A549 (cell line): Measurements from ENCODE around the gene THSD7A. TPM values are rescaled to one million over a fixed set of nuclear protein-coding genes. Genes with fewer than 3 reads are reported as not detected.

Experiments used
- ATAC-seq, 2 experiments: fragments of 200-7000 bp in 1 of 2; fragments of >200 bp in 1 of 2; cut with Nextera tagmentation in 1 of 2; cut with Tn5 transposase in 1 of 2; 3 replicates each; pipeline versions ENCODE4 v1.8.0 to v1.9.1; 2018 to 2020; ENCODE audit warnings: mild to moderate bottlenecking in 1 of 2, moderate library complexity in 1 of 2
- CTCF ChIA-PET: fragments of 300-600 bp; sonication (Branson Sonifier 250); formaldehyde crosslinking; extraction: SDS; loops from one replicate; lab custom pipeline; 2021; ENCODE audit warnings: antibody characterized with exemption, inconsistent platforms; lab: Yijun Ruan, JAX
- POLR2A ChIA-PET: fragments of 350-600 bp; formaldehyde crosslinking; extraction: SDS; loops from one replicate; lab custom pipeline; 2021; ENCODE audit warnings: antibody characterized with exemption, inconsistent platforms; lab: Yijun Ruan, JAX
- DNase-seq, 2 experiments: peaks; one replicate each; pipeline versions ENCODE4 v3.0.0 to v3.0.0-alpha.2; 2011 to 2016; ENCODE audit warnings: low read depth in 1 of 2, low spot score in 1 of 2
- FAIRE-seq: peaks from 2 replicates; lab custom pipeline; 2011; peaks lifted over from hg19 to GRCh38; lab: Jason Lieb, UNC
- H3K27ac ChIP-seq, 2 experiments: fragments of >200 bp; sonication (Bioruptor Twin); formaldehyde crosslinking; 3 replicates each; pipeline ENCODE4 v1.5.1; 2016 to 2017
- H3K4me1 ChIP-seq: fragments of >200 bp; sonication (Bioruptor Twin); formaldehyde crosslinking; 3 replicates; pipeline ENCODE4 v1.6.1; 2016
- H3K4me2 ChIP-seq: fragments of >200 bp; sonication (Bioruptor Twin); formaldehyde crosslinking; 3 replicates; pipeline ENCODE4 v1.6.1; 2016
- H3K4me3 ChIP-seq: fragments of >200 bp; sonication (Bioruptor Twin); formaldehyde crosslinking; 3 replicates; pipeline ENCODE4 v1.5.1; 2016
- H3K9me3 ChIP-seq: fragments of >200 bp; sonication (Bioruptor Twin); formaldehyde crosslinking; 3 replicates; pipeline ENCODE4 v1.6.1; 2016
- CBX2 ChIP-seq: fragments of 200-600 bp; sonication (generic); IDR thresholded peaks from 2 replicates; pipeline ENCODE4 v1.6.1; 2016; ENCODE audit warnings: low read depth, mild to moderate bottlenecking, borderline replicate concordance
- CBX8 ChIP-seq: fragments of 200-600 bp; sonication (generic); IDR thresholded peaks from 2 replicates; pipeline ENCODE4 v1.6.1; 2016
- EHF ChIP-seq: fragments of 250-450 bp; sonication (Bioruptor Pico); IDR thresholded peaks from 2 replicates; pipeline ENCODE4 v1.5.0; 2020; ENCODE audit warnings: mild to moderate bottlenecking
- EP300 ChIP-seq, 2 experiments: fragments of >200 bp; sonication (Bioruptor Twin); formaldehyde crosslinking; IDR thresholded peaks; 2 replicates in 1 of 2; 3 replicates in 1 of 2; pipeline ENCODE4 v1.6.1; 2016 to 2017
- FOXS1 ChIP-seq: fragments of 250-450 bp; sonication (Bioruptor Pico); IDR thresholded peaks from 2 replicates; pipeline ENCODE4 v1.5.0; 2020; ENCODE audit warnings: mild to moderate bottlenecking, moderate library complexity
- GATA3 ChIP-seq: IDR thresholded peaks from 2 replicates; pipeline ENCODE4 v1.6.1; 2012; ENCODE audit warnings: borderline replicate concordance
- HEYL ChIP-seq: fragments of 250-450 bp; sonication (Bioruptor Pico); IDR thresholded peaks from 2 replicates; pipeline ENCODE4 v1.8.0; 2021; ENCODE audit warnings: mild to moderate bottlenecking, moderate library complexity
- HOXA7 ChIP-seq: fragments of 250-450 bp; sonication (Bioruptor Pico); IDR thresholded peaks from 2 replicates; pipeline ENCODE4 v1.5.0; 2020; ENCODE audit warnings: mild to moderate bottlenecking, moderate library complexity
- HOXB13 ChIP-seq: fragments of 250-450 bp; sonication (Bioruptor Pico); IDR thresholded peaks from 2 replicates; pipeline ENCODE4 v1.5.0; 2020; ENCODE audit warnings: low read depth, mild to moderate bottlenecking, moderate library complexity
- KDM5A ChIP-seq: fragments of 200-600 bp; sonication (generic); IDR thresholded peaks from 2 replicates; pipeline ENCODE4 v1.6.1; 2016; ENCODE audit warnings: antibody characterized with exemption, mild to moderate bottlenecking
- MAFK ChIP-seq: fragments of 450-650 bp; IDR thresholded peaks from 2 replicates; pipeline ENCODE4 v1.6.1; 2014; ENCODE audit not compliant: partially characterized antibody
- NPAS2 ChIP-seq: fragments of 250-450 bp; sonication (Bioruptor Pico); IDR thresholded peaks from 2 replicates; pipeline ENCODE4 v1.8.0; 2022; ENCODE audit warnings: mild to moderate bottlenecking, moderate library complexity, borderline replicate concordance
- POLR2A ChIP-seq: IDR thresholded peaks from 2 replicates; pipeline ENCODE4 v1.6.1; 2012; ENCODE audit warnings: mild to moderate bottlenecking, low read length
- RCOR1 ChIP-seq: fragments of 150-350 bp; IDR thresholded peaks from 2 replicates; pipeline ENCODE4 v1.6.1; 2014; ENCODE audit warnings: antibody characterized with exemption, low read length, low read depth
- SMC3 ChIP-seq: fragments of >200 bp; sonication (Bioruptor Twin); formaldehyde crosslinking; IDR thresholded peaks from 3 replicates; pipeline ENCODE4 v1.6.1; 2018; ENCODE audit warnings: inconsistent platforms
- SREBF2 ChIP-seq: fragments of 450-650 bp; IDR thresholded peaks from 2 replicates; pipeline ENCODE4 v1.6.1; 2014; ENCODE audit warnings: mild to moderate bottlenecking, moderate library complexity
- TFCP2L1 ChIP-seq: fragments of 250-450 bp; sonication (Bioruptor Pico); IDR thresholded peaks from 2 replicates; pipeline ENCODE4 v1.5.0; 2021; ENCODE audit warnings: mild to moderate bottlenecking
- ZFP36 ChIP-seq: fragments of 450-650 bp; IDR thresholded peaks from 2 replicates; pipeline ENCODE4 v1.6.1; 2014; ENCODE audit warnings: borderline replicate concordance; ENCODE audit not compliant: partially characterized antibody
- ZSCAN20 ChIP-seq: fragments of 250-450 bp; sonication (Bioruptor Pico); IDR thresholded peaks from 2 replicates; pipeline ENCODE4 v1.8.0; 2022; ENCODE audit warnings: mild to moderate bottlenecking, moderate library complexity
- WGBS: methylation state at CpG from one replicate; pipeline ENCODE4 v1.1.6; 2017; ENCODE audit errors: missing lambda C conversion rate; 5-methylcytosine and 5-hydroxymethylcytosine counted together
- polyA plus RNA-seq, 4 experiments: library from polyadenylated mRNA; depleted of rRNA in 3 of 4; stranded (reverse); fragments of >200 nt; fragmentation: RNase III in 1 of 4; extraction: RNeasy Plus Mini Kit Qiagen cat#74134 plus additional on column Dnase treatment in 1 of 4; gene quantifications; 2 replicates in 3 of 4; 3 replicates in 1 of 4; pipeline ENCODE4 v1.2.3, GENCODE V29; 2011 to 2017
- TF ChIP-seq, protein P1 (sequence below): fragments of 450-650 bp; IDR thresholded peaks from 2 replicates; pipeline ENCODE4 v1.6.1; 2014; ENCODE audit warnings: antibody characterized with exemption
- TF ChIP-seq, protein P2 (sequence below): fragments of >200 bp; sonication (Bioruptor Twin); formaldehyde crosslinking; IDR thresholded peaks from 2 replicates; pipeline ENCODE4 v1.6.1; 2016
- TF ChIP-seq, protein P3 (sequence below): fragments of >200 bp; sonication (Bioruptor Twin); formaldehyde crosslinking; IDR thresholded peaks from 3 replicates; pipeline ENCODE4 v1.6.1; 2016
- TF ChIP-seq, protein P4 (sequence below): fragments of >200 bp; sonication (Bioruptor Twin); formaldehyde crosslinking; IDR thresholded peaks from 3 replicates; pipeline ENCODE4 v1.5.1; 2016
- TF ChIP-seq, protein P5 (sequence below): IDR thresholded peaks from 2 replicates; pipeline ENCODE4 v1.6.1; 2012

The THSD7A gene
- polyA plus RNA-seq, 2 of the 4 experiments (the other 2 are of a cell fraction) = 5.7 to 11.8 TPM

DNA sequence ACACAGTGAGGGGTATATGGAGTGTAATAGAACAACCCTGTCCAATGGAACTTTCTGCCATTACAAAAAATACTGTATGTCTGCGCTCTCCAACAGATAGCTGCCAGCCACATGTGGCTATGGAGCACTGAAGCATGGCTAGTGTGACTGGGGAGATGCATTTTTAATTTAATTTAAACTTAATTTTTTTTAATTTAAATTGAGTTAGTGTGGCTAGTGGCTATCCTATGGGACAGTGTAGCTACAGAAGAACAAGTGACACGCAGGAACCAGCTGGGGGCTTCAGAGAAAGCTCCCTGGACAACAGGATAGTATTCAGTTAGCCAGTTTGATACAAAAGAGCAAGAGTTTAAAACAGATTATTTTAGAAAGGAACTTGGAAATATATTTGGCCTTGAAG, 408.0 kb downstream of the THSD7A start:
- no peak for DNase-seq
- ChIA-PET CTCF (no interaction called here), POLR2A (no interaction called here)

DNA sequence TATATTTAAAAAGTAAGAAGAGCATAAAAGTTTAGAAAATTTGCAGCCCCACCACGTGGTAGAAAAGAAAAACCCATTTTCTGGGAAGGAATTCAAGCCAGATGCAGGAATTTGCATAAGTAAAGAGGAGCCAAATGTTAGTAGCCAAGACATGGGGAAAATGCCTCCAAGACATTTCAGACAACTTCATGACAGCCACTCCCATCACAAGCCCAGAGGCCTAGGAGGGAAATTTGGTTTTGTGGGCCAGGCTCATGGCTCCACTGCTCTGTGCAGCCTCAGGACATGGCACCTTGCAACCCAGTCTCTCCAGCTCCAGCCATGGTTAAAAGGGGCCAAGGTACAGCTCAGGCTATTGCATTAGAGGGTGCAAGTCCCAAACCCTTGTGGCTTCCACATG, 411.9 kb downstream of the THSD7A start:
- no peak for DNase-seq
- TF ChIP-seq CBX2 = no peak
- no peak for TF ChIP-seq EP300 (IDR thresholded peaks at IDR 0.05)
- TF ChIP-seq ZSCAN20 = no peak
- no peak for TF ChIP-seq NPAS2 (CRISPR knock-in tag)
- no peaks in the 10 kb centered on the region for H3K4me1 ChIP-seq
- FAIRE-seq = no peak
- H3K9me3 ChIP-seq = peaks cover 11% of the 10 kb centered on the region; the same call in 2 of the 3 replicates
- WGBS = 13% methylated on average over 1 of the region's 1 CpG
- CTCF ChIA-PET = no interaction called here
- ATAC-seq = no peak
- POLR2A ChIA-PET = no interaction called here
- H3K27ac ChIP-seq = no peak overlapping the region
- no peak overlapping the region for H3K4me3 ChIP-seq
- no peak overlapping the region for H3K4me2 ChIP-seq

More for the DNA sequence above, 408.0 kb downstream of the THSD7A start:
- Histone ChIP-seq H3K27ac (no peak overlapping the region), H3K4me1 (0 out of 3 replicates have a peak, but pooled peaks cover 4% of the 10 kb centered on the region), H3K4me3 (no peak overlapping the region), H3K9me3 (peaks cover 11% of the 10 kb centered on the region; the same call in 2 of the 3 replicates), H3K4me2 (no peak overlapping the region)
- no peak for ATAC-seq
- no peak for TF ChIP-seq GATA3
- TF ChIP-seq SREBF2 = no peak
- no peak for TF ChIP-seq TFCP2L1 (CRISPR knock-in tag)
- TF ChIP-seq POLR2A = no peak
- TF ChIP-seq NPAS2 (CRISPR knock-in tag) = no peak
- TF ChIP-seq, protein P1, sequence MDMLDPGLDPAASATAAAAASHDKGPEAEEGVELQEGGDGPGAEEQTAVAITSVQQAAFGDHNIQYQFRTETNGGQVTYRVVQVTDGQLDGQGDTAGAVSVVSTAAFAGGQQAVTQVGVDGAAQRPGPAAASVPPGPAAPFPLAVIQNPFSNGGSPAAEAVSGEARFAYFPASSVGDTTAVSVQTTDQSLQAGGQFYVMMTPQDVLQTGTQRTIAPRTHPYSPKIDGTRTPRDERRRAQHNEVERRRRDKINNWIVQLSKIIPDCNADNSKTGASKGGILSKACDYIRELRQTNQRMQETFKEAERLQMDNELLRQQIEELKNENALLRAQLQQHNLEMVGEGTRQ = no peak
- TF ChIP-seq, protein P2, sequence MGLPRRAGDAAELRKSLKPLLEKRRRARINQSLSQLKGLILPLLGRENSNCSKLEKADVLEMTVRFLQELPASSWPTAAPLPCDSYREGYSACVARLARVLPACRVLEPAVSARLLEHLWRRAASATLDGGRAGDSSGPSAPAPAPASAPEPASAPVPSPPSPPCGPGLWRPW = no peak
- TF ChIP-seq, protein P3, sequence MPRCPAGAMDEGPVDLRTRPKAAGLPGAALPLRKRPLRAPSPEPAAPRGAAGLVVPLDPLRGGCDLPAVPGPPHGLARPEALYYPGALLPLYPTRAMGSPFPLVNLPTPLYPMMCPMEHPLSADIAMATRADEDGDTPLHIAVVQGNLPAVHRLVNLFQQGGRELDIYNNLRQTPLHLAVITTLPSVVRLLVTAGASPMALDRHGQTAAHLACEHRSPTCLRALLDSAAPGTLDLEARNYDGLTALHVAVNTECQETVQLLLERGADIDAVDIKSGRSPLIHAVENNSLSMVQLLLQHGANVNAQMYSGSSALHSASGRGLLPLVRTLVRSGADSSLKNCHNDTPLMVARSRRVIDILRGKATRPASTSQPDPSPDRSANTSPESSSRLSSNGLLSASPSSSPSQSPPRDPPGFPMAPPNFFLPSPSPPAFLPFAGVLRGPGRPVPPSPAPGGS = no peak
- TF ChIP-seq, protein P4, sequence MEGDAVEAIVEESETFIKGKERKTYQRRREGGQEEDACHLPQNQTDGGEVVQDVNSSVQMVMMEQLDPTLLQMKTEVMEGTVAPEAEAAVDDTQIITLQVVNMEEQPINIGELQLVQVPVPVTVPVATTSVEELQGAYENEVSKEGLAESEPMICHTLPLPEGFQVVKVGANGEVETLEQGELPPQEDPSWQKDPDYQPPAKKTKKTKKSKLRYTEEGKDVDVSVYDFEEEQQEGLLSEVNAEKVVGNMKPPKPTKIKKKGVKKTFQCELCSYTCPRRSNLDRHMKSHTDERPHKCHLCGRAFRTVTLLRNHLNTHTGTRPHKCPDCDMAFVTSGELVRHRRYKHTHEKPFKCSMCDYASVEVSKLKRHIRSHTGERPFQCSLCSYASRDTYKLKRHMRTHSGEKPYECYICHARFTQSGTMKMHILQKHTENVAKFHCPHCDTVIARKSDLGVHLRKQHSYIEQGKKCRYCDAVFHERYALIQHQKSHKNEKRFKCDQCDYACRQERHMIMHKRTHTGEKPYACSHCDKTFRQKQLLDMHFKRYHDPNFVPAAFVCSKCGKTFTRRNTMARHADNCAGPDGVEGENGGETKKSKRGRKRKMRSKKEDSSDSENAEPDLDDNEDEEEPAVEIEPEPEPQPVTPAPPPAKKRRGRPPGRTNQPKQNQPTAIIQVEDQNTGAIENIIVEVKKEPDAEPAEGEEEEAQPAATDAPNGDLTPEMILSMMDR = no peak
- TF ChIP-seq HEYL (CRISPR knock-in tag) = no peak
- no peak for TF ChIP-seq KDM5A
- TF ChIP-seq, protein P5, sequence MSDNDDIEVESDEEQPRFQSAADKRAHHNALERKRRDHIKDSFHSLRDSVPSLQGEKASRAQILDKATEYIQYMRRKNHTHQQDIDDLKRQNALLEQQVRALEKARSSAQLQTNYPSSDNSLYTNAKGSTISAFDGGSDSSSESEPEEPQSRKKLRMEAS = no peak
- no peak for TF ChIP-seq CBX2
- TF ChIP-seq CBX8 = no peak
- no peak for TF ChIP-seq ZFP36
- no peak for FAIRE-seq
- WGBS = 64% methylated on average over 2 of the region's 2 CpGs

DNA sequence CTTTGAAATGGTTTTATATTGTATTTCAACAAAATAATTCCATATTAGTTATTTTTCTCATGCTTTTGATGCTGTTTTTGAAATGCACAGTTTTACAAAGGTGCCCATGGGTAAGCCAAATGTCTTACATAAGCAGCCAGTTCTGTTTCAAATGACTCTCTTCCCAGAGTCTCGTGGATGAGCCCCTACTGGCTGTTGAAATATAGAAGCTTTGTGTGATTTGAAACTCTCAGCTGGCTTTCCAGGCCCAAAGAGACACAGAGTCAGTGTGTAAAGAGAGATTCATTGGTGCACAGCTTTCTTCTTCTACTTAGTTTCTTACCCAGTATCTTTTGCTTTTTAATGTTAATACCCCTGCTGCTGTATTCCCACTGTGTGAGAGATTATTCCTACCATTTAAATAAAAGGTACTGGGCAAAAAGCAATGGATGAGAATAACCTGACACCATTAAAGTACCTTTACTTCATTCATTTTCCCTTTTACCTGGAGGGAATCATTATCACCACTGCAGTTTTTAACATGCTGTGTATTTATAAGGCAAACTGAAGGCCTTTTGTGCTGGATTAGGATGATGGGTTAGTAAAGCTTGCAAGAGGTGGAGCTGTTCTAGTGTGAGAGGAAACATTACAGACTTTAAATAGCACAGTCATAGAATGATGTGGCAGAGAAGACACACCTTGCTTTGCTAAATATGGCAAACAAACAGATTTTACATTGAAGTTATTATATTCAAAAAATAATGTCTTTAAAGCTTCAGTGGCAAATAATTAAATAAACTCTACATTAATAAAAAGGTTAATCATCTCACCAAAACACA, 415.1 kb downstream of the THSD7A start:
- Histone ChIP-seq H3K4me3 (no peak overlapping the region), H3K4me1 (no peaks in the 10 kb centered on the region), H3K4me2 (no peak overlapping the region), H3K27ac (no peak overlapping the region), H3K9me3 (peaks cover 9% of the 10 kb centered on the region; the same call in 2 of the 3 replicates)
- ChIA-PET POLR2A (no interaction called here), CTCF (interaction anchor here (1.4 kb wide), 1 partner anchor 10 kb away, joined by 3 read pairs; no protein-coding TSS in a partner anchor)
- ATAC-seq = no peak
- DNase-seq = no peak
- TF ChIP-seq EHF (CRISPR knock-in tag) (no peak), HOXA7 (CRISPR knock-in tag) (no peak), TFCP2L1 (CRISPR knock-in tag) (no peak), CBX8 (no peak), MAFK (no peak), POLR2A (no peak), HOXB13 (no peak), FOXS1 (CRISPR knock-in tag) (no peak), CBX2 (no peak), SMC3 (no peak), RCOR1 (no peak)
- TF ChIP-seq, protein P3 = no peak
- no peak for FAIRE-seq
- WGBS = 20% methylated on average over 1 of the region's 1 CpG
